CD4-positive, CD25-positive, alpha-beta regulatory T cell (primary cell): Measurements from ENCODE around the gene MSANTD1. TPM values are rescaled to one million over a fixed set of nuclear protein-coding genes. Genes with fewer than 3 reads are reported as not detected.

ENCODE experiments used
- ATAC-seq, 2 donors: fragments of 150-1000 bp; cut with Tn5 transposase; one replicate each; pipeline ENCODE4 v1.10.0; 2021; ENCODE audit warnings: low read depth in 2 of 2, moderate number of reproducible peaks in 2 of 2, moderate library complexity in 1 of 2
- DNase-seq, 3 donors: peaks; one replicate each; pipeline versions ENCODE4 v3.0.0 to v3.0.0-alpha.2; 2012 to 2022; ENCODE audit warnings: mixed read lengths in 1 of 3
- H3K27ac ChIP-seq: one replicate; pipeline ENCODE4 v1.7.0; 2013; ENCODE audit warnings: mild to moderate bottlenecking, low read length; ENCODE audit not compliant: insufficient read depth, poor library complexity, severe bottlenecking
- H3K27me3 ChIP-seq: one replicate; pipeline ENCODE4 v1.7.0; 2013; ENCODE audit warnings: low read length; ENCODE audit not compliant: control insufficient read depth, insufficient read depth
- H3K36me3 ChIP-seq: one replicate; pipeline ENCODE4 v1.7.0; 2013; ENCODE audit warnings: mild to moderate bottlenecking, low read length, moderate library complexity; ENCODE audit not compliant: control insufficient read depth, insufficient read depth
- H3K4me1 ChIP-seq: 2 replicates; pipeline ENCODE4 v1.7.0; 2013; ENCODE audit warnings: mild to moderate bottlenecking, low read length; ENCODE audit not compliant: insufficient read depth, control insufficient read depth, poor library complexity, severe bottlenecking
- H3K4me3 ChIP-seq: one replicate; pipeline ENCODE4 v1.7.0; 2013; ENCODE audit warnings: low read depth, mild to moderate bottlenecking, low read length, moderate library complexity
- H3K9me3 ChIP-seq, 2 experiments: 1 replicate in 1 of 2; 2 replicates in 1 of 2; pipeline ENCODE4 v1.7.0; 2013; ENCODE audit warnings: low read length in 2 of 2, mild to moderate bottlenecking in 1 of 2, moderate library complexity in 1 of 2; ENCODE audit not compliant: control insufficient read depth in 2 of 2
- H3K27ac Mint-ChIP-seq, 3 donors: one replicate each; pipeline ENCODE4 v1.8.0; 2020 to 2022; ENCODE audit warnings: mild to moderate bottlenecking in 3 of 3, mixed read lengths in 3 of 3, moderate library complexity in 2 of 3
- H3K27me3 Mint-ChIP-seq: one replicate; pipeline ENCODE4 v1.8.0; 2022; ENCODE audit warnings: mild to moderate bottlenecking, mixed read lengths
- H3K36me3 Mint-ChIP-seq: one replicate; pipeline ENCODE4 v1.8.0; 2020; ENCODE audit warnings: mixed read lengths
- H3K4me1 Mint-ChIP-seq, 4 donors: one replicate each; pipeline ENCODE4 v1.8.0; 2020 to 2022; ENCODE audit warnings: mixed read lengths in 4 of 4, mild to moderate bottlenecking in 1 of 4
- H3K4me3 Mint-ChIP-seq, 4 donors: one replicate each; pipeline ENCODE4 v1.8.0; 2020 to 2022; ENCODE audit warnings: mild to moderate bottlenecking in 4 of 4, mixed read lengths in 4 of 4, moderate library complexity in 3 of 4
- H3K9me3 Mint-ChIP-seq, 7 donors: one replicate each; pipeline ENCODE4 v1.8.0; 2020 to 2022; ENCODE audit warnings: mixed read lengths in 7 of 7, mild to moderate bottlenecking in 3 of 7, moderate library complexity in 2 of 7
- polyA plus RNA-seq, 4 donors: library from polyadenylated mRNA; unstranded; fragments of 300-500 nt; fragmentation: Illumina TruSeq; gene quantifications; one replicate each; pipeline ENCODE4 v1.2.3, GENCODE V29; 2021
- total RNA-seq: library from RNA; stranded (reverse); gene quantifications from one replicate; pipeline ENCODE4 v1.2.3, GENCODE V29; 2022

Gene MSANTD1
- total and polyA plus RNA-seq, 5 donors from 2014 or later: 0.05 to 2.0 (median 0.22) TPM; not detected in 2

DNA sequence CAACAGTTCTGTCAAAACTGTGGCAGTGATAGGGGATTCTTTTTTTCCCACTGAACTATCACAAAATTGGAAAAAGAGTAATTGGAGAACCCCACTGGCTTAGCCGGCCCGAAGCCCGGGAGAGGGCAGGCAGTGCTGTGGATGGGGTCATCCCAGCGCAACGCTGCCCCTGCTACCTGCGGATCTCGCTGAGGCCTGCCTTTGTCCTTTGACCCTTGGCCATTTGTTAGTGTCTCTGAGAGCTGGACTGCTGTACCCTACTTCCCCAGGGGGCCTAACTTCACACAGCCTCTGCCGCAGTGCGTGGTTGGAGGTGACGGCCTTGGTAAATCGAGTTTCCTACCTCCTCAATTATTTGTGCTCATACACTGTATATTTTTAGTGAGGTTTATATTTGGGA lies 43.0 kb upstream of the MSANTD1 start:
- Mint-ChIP-seq H3K27ac (no peak overlapping the region), H3K27me3 (no peaks in the 10 kb centered on the region), H3K36me3 (peaks cover 48% of the 10 kb centered on the region), H3K9me3 (no peaks in the 10 kb centered on the region), H3K4me3 (no peak overlapping the region), H3K4me1 (peaks cover 35 to 60% (median 39%) of the 10 kb centered on the region in 4 donors)
- no peak for ATAC-seq
- H3K27ac ChIP-seq: no peak overlapping the region
- H3K27me3 ChIP-seq: no peaks in the 10 kb centered on the region
- H3K4me3 ChIP-seq: no peak overlapping the region
- H3K9me3 ChIP-seq: no peaks in the 10 kb centered on the region
- DNase-seq: no peak
- H3K36me3 ChIP-seq: peaks cover 45% of the 10 kb centered on the region
- H3K4me1 ChIP-seq: peaks cover 39% of the 10 kb centered on the region

DNA sequence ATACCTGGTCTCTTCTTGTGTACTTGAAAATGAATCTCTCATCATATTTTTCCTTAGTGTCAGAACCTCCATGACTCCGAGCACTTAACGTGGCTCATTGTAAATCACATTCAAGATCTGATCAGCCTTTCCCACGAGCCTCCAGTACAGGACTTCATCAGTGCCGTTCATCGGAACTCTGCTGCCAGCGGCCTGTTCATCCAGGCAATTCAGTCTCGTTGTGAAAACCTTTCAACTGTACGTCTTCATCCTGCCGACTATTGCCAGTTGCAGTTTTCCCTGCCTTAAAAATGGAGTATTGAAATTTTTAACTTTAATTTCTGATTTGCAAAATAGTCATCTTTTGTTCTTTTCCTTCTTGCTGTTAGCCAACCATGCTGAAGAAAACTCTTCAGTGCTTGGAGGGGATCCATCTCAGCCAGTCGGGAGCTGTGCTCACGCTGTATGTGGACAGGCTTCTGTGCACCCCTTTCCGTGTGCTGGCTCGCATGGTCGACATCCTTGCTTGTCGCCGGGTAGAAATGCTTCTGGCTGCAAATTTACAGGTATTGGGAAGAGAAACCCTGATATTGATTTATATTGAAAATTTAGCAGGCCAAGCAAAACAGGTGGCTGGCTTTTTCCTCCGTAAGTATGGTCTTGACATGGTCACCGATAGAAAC lies 42.4 kb upstream of the MSANTD1 start:
- no peak for ATAC-seq
- Mint-ChIP-seq H3K27me3 (no peaks in the 10 kb centered on the region), H3K27ac (peak overlapping the region in 2 of 3 donors; percentile 60 to 68), H3K4me3 (no peak overlapping the region), H3K4me1 (peaks cover 35 to 56% (median 38%) of the 10 kb centered on the region in 4 donors), H3K36me3 (peaks cover 47% of the 10 kb centered on the region), H3K9me3 (no peaks in the 10 kb centered on the region)
- H3K27ac ChIP-seq: no peak overlapping the region
- H3K4me1 ChIP-seq: peaks cover 33% of the 10 kb centered on the region
- H3K9me3 ChIP-seq: no peaks in the 10 kb centered on the region
- H3K4me3 ChIP-seq: no peak overlapping the region
- peaks cover 51% of the 10 kb centered on the region for H3K36me3 ChIP-seq
- H3K27me3 ChIP-seq: no peaks in the 10 kb centered on the region
- no peak for DNase-seq

DNA sequence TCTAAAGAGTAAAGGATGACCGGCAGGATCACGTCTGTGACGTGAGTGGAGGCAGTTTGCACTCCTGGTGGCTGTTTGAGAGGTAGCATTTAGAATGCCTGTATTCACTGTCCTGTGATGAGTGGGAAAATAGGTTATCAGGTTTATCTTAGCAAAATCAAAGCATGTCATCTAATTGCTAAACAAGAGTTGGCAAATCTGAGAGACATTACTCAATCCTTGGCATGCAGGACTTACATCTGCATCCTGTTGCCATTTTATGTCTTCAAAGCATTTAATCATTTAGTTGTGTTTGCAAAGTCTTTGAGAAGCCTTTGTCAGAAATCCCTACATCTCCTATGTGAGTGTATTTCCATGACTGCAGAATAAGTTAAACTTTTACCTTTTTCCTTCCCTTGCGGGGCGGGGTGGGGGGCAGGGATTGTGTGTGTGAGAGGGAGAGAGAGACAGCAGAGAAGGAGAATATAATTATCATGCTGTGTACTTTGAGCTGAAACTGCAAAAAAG lies 41.4 kb upstream of the MSANTD1 start:
- Histone ChIP-seq H3K27ac (no peak overlapping the region), H3K27me3 (no peaks in the 10 kb centered on the region), H3K36me3 (peaks cover 61% of the 10 kb centered on the region), H3K4me3 (no peak overlapping the region), H3K4me1 (peaks cover 23% of the 10 kb centered on the region), H3K9me3 (no peaks in the 10 kb centered on the region)
- no peaks in the 10 kb centered on the region for H3K27me3 Mint-ChIP-seq
- no peaks in the 10 kb centered on the region for H3K9me3 Mint-ChIP-seq
- no peak overlapping the region for H3K4me3 Mint-ChIP-seq
- peaks cover 41% of the 10 kb centered on the region for H3K36me3 Mint-ChIP-seq
- peaks cover 27 to 45% (median 29%) of the 10 kb centered on the region in 4 donors for H3K4me1 Mint-ChIP-seq
- DNase-seq (no peak), ATAC-seq (no peak)
- H3K27ac Mint-ChIP-seq: peak overlapping the region in 2 of 3 donors; percentile 56 to 68

DNA sequence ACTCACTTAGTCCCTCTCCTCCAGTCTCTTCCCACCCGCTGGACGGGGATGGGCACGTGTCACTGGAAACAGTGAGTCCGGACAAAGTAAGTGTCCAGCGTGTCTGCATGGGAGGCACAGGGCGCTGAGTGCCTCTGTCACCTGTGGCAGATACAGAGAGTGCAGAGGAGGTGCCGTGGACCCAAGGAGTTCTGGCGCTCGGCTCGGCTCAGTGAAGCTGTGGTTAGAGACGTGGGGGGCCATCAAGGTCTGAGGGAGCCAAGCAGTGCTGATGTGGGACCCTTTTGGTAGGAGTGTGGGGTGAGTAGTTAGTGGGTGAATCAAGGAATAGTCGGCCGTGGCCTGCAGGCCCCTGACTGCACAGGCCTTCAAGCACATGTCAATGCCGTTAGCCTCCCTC lies 40.1 kb upstream of the MSANTD1 start:
- Mint-ChIP-seq H3K27me3 (no peaks in the 10 kb centered on the region), H3K36me3 (peaks cover 47% of the 10 kb centered on the region), H3K4me1 (peaks cover 16 to 33% (median 18%) of the 10 kb centered on the region in 4 donors), H3K4me3 (no peak overlapping the region), H3K9me3 (no peaks in the 10 kb centered on the region), H3K27ac (peak overlapping the region in 1 of 3 donors; percentile 80)
- ATAC-seq (no peak), DNase-seq (no peak)
- Histone ChIP-seq H3K4me1 (peaks cover 10% of the 10 kb centered on the region), H3K27me3 (no peaks in the 10 kb centered on the region), H3K27ac (no peak overlapping the region), H3K9me3 (no peaks in the 10 kb centered on the region), H3K36me3 (peaks cover 74% of the 10 kb centered on the region), H3K4me3 (no peak overlapping the region)

DNA sequence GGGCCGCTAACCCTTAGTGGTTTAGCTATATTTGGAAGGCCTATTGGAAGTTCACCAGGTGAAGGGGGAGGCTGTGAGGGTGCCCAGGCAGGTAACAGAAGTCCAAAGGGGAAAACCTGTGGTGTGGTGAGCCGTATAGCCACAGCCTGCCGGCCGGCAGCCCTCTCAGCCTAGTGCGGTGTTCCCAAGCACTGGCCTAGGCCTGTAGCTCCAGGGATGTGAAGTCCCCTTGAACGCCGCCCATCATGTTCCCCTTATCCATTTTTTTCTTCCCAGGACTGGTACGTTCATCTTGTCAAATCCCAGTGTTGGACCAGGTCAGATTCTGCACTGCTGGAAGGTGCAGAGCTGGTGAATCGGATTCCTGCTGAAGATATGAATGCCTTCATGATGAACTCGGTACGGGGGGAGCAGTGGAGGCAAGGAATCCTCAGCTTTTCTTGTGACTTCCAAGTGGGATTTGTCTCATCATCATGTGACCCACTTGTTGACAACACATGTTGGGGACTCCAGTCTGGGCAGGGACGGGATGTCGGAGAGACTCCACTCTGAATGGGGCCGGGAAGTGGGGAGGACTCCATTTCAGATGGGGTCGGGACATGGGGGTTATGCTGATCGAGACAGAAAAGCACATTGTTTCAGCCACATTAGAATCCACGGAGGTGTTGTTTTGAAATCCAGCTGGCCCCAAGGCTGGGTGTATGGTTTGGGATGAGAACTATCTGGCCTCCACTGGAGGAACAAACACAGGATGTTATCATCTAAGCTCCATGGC lies 39.2 kb upstream of the MSANTD1 start:
- no peak for DNase-seq
- no peaks in the 10 kb centered on the region for H3K9me3 Mint-ChIP-seq
- peaks cover 81% of the 10 kb centered on the region for H3K36me3 ChIP-seq
- H3K27ac ChIP-seq: no peak overlapping the region
- H3K4me1 Mint-ChIP-seq: peaks cover 11 to 25% (median 14%) of the 10 kb centered on the region in 4 donors
- no peaks in the 10 kb centered on the region for H3K27me3 Mint-ChIP-seq
- no peak for ATAC-seq
- H3K9me3 ChIP-seq: no peaks in the 10 kb centered on the region
- H3K27me3 ChIP-seq: no peaks in the 10 kb centered on the region
- H3K4me3 ChIP-seq: no peak overlapping the region
- peaks cover 4% of the 10 kb centered on the region for H3K4me1 ChIP-seq
- no peak overlapping the region for H3K4me3 Mint-ChIP-seq
- H3K36me3 Mint-ChIP-seq: peaks cover 55% of the 10 kb centered on the region
- H3K27ac Mint-ChIP-seq: peak overlapping the region in 1 of 3 donors; percentile 48

DNA sequence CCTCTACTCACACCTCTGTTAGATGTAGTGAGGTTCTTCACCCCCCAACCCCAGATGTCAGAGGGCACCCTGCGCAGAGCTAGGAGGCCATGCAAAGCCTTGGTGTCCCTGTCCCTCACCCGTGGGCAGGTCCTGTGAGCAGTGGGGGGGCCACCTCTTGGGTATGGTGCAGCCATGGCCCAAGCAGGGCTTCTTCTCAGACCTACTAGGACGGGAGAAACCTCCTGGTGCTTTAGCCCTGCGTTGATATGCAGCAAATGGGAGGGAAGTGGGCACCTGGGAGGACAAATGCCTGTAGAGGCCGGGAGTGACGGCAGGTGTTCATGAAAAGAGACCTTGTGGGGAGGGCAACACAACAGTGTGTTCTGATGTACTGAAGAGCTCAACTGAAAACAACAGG lies 38.5 kb upstream of the MSANTD1 start:
- peaks cover 59% of the 10 kb centered on the region for H3K36me3 Mint-ChIP-seq
- H3K27ac Mint-ChIP-seq: no peak overlapping the region
- no peaks in the 10 kb centered on the region for H3K9me3 ChIP-seq
- no peak for DNase-seq
- H3K27me3 Mint-ChIP-seq: no peaks in the 10 kb centered on the region
- no peaks in the 10 kb centered on the region for H3K4me1 ChIP-seq
- ATAC-seq: no peak
- no peak overlapping the region for H3K4me3 ChIP-seq
- no peaks in the 10 kb centered on the region for H3K9me3 Mint-ChIP-seq
- H3K27me3 ChIP-seq: no peaks in the 10 kb centered on the region
- no peak overlapping the region for H3K4me3 Mint-ChIP-seq
- H3K36me3 ChIP-seq: peaks cover 88% of the 10 kb centered on the region
- H3K27ac ChIP-seq: no peak overlapping the region
- H3K4me1 Mint-ChIP-seq: peaks cover 11 to 23% (median 14%) of the 10 kb centered on the region in 4 donors

DNA sequence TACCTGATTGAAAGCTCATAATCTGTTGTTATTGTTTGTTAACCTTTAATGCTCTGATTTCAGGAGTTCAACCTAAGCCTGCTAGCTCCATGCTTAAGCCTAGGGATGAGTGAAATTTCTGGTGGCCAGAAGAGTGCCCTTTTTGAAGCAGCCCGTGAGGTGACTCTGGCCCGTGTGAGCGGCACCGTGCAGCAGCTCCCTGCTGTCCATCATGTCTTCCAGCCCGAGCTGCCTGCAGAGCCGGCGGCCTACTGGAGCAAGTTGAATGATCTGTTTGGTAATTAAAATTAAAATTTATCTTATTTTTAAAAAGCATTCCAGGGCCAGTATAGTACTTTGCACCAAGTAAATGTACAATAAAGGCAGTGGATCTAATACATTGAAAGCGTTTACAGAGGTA lies 37.1 kb upstream of the MSANTD1 start:
- Mint-ChIP-seq H3K4me3 (no peak overlapping the region), H3K27me3 (no peaks in the 10 kb centered on the region), H3K9me3 (no peaks in the 10 kb centered on the region), H3K27ac (no peak overlapping the region), H3K36me3 (peaks cover 58% of the 10 kb centered on the region), H3K4me1 (peaks cover 8 to 15% (median 14%) of the 10 kb centered on the region in 4 donors)
- no peaks in the 10 kb centered on the region for H3K4me1 ChIP-seq
- H3K27me3 ChIP-seq: no peaks in the 10 kb centered on the region
- ATAC-seq (no peak), DNase-seq (no peak)
- H3K27ac ChIP-seq: no peak overlapping the region
- no peak overlapping the region for H3K4me3 ChIP-seq
- peaks cover 93% of the 10 kb centered on the region for H3K36me3 ChIP-seq
- no peaks in the 10 kb centered on the region for H3K9me3 ChIP-seq
